GM19023 (cell line): ENCODE results near the gene ARHGEF28.
A peak's percentile ranks its signal among the peaks of the same experiment; 100 is the strongest.

Experiments
- ATAC-seq: cut with Tn5 transposase; IDR thresholded peaks from one replicate; pipeline ENCODE4 v1.9.1; 2021; ENCODE audit warnings: mild to moderate bottlenecking, moderate library complexity; ENCODE audit not compliant: unreplicated experiment

Gene ARHGEF28

GRCh38 chr5:73766902-73767301 lies 140.9 kb downstream of the ARHGEF28 start:
- ATAC-seq, result no peak

GRCh38 chr5:73770172-73771025 lies 144.4 kb downstream of the ARHGEF28 start:
- no peak for ATAC-seq

GRCh38 chr5:73774924-73775323 lies 148.9 kb downstream of the ARHGEF28 start:
- ATAC-seq, result no peak

- no peak for ATAC-seq
These were observed 150.4 kb downstream of the ARHGEF28 start for GRCh38 chr5:73776405-73776804.

- ATAC-seq, result no peak
These were observed 151.2 kb downstream of the ARHGEF28 start for GRCh38 chr5:73777192-73777591.

- no peak for ATAC-seq
These were observed 154.5 kb downstream of the ARHGEF28 start for GRCh38 chr5:73780302-73781080.

- ATAC-seq, result no peak
These were observed 155.2 kb downstream of the ARHGEF28 start for GRCh38 chr5:73781107-73781768.

- ATAC-seq, result no peak
These were observed 157.8 kb downstream of the ARHGEF28 start for GRCh38 chr5:73783828-73784227.

- no peak for ATAC-seq
These were observed 160.2 kb downstream of the ARHGEF28 start for GRCh38 chr5:73786043-73786831.

GRCh38 chr5:73789851-73790281 lies 163.9 kb downstream of the ARHGEF28 start:
- ATAC-seq, result no peak

GRCh38 chr5:73791389-73791788 lies 165.4 kb downstream of the ARHGEF28 start:
- ATAC-seq, result no peak

GRCh38 chr5:73792687-73793320 lies 166.8 kb downstream of the ARHGEF28 start:
- ATAC-seq, result peak; percentile 76

- no peak for ATAC-seq
These were observed 167.9 kb downstream of the ARHGEF28 start for GRCh38 chr5:73793911-73794310.

- no peak for ATAC-seq
These were observed 170.5 kb downstream of the ARHGEF28 start for GRCh38 chr5:73796164-73797131.

GRCh38 chr5:73797132-73797510 lies 171.1 kb downstream of the ARHGEF28 start:
- ATAC-seq, result no peak

- no peak for ATAC-seq
These were observed 173.5 kb downstream of the ARHGEF28 start for GRCh38 chr5:73799401-73799972.

- ATAC-seq, result no peak
These were observed 175.7 kb downstream of the ARHGEF28 start for GRCh38 chr5:73801686-73802085.

GRCh38 chr5:73805449-73805848 lies 179.5 kb downstream of the ARHGEF28 start:
- ATAC-seq, result no peak

GRCh38 chr5:73808911-73809310 lies 182.9 kb downstream of the ARHGEF28 start:
- ATAC-seq, result no peak
